Measurements from ENCODE around the gene OR4D2. TPM values are rescaled to one million over a fixed set of nuclear protein-coding genes. Genes with fewer than 3 reads are reported as not detected.

OR4D2 gene
- total RNA-seq, 2 experiments from 2014 or later, result not detected

DNA sequence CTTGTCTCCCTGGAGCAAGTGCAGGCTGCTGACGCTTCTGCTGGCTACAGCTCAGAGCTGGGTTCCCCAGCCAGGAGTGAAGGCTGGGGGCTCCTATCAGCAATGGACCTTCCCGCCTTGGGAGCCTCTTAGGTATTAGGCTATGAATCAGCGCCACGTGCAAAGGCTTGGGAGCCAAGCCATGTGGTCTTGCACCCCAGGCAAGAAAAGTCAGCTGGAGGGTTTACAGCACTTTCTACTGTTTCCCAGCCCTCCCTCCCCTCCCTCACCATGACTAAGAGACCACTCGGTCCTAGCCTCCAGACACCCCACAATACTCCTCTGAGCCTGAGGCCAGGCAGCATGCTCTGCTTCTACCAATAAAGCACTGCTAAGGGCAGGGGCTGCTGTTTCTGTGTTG lies 38.0 kb downstream of the OR4D2 start:
- no peak for DNase-seq

DNA sequence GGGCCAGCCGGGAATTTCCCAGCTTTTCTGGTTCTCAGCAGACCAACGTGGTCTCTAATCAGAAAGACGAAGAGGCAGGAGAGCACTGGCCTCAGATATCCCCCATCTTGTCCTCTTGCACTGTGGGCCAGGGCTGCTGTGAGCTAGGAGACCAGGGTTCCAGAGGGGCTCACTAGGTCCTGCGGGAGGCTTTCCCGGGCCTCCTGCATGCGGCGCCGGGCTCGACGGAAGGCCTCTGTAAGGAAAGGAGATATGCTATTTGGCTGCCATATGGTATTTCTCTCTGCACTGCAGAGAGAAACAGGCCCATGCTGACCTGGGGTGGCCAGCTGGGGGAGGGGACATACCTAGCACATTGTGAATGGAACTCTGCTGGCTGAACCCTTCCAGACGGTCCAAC lies 39.2 kb downstream of the OR4D2 start:
- Mint-ChIP-seq H3K27me3 (no peaks in the 10 kb centered on the region), H3K27ac (no peak overlapping the region), H3K4me3 (no peak overlapping the region), H3K9me3 (no peaks in the 10 kb centered on the region), H3K4me1 (peaks cover 8% of the 10 kb centered on the region), H3K36me3 (peaks cover 9% of the 10 kb centered on the region)
- no peak for ATAC-seq (ENCODE audit: low read depth)
- POLR2A ChIA-PET, result no interaction called here
- DNase-seq, result no peak

More for the DNA sequence above, 38.0 kb downstream of the OR4D2 start:
- Mint-ChIP-seq H3K4me3 (no peak overlapping the region), H3K27ac (no peak overlapping the region), H3K9me3 (no peaks in the 10 kb centered on the region), H3K36me3 (peaks cover 6% of the 10 kb centered on the region), H3K4me1 (peaks cover 2% of the 10 kb centered on the region), H3K27me3 (peaks cover 2% of the 10 kb centered on the region)
- no peak for ATAC-seq (ENCODE audit: low read depth)
- POLR2A ChIA-PET, result no interaction called here

DNA sequence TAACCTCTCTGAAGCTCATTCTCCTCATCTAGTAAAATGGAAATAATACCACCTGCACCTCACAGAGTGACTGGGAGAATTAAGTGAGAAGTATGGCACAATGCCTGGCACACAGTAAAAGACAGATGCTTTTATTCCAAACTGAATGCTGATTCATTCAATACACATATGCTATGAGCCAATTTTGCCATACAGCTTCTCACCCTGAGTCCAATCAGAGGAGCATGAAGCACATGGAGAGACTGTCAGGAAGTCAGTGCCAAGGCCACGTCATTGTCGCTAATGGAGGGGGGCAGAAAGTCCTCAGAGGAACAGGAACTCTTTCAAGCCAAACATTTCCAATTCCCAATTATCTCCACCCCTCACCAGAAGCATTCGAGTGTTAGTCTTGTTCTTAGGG lies 40.7 kb downstream of the OR4D2 start:
- no peaks in the 10 kb centered on the region for H3K27me3 Mint-ChIP-seq
- DNase-seq (no peak), ATAC-seq (ENCODE audit: low read depth) (no peak)
- H3K9me3 Mint-ChIP-seq, result no peaks in the 10 kb centered on the region
- no peak overlapping the region for H3K27ac Mint-ChIP-seq
- peaks cover 14% of the 10 kb centered on the region for H3K36me3 Mint-ChIP-seq
- POLR2A ChIA-PET, result no interaction called here
- H3K4me1 Mint-ChIP-seq, result peaks cover 10% of the 10 kb centered on the region
- H3K4me3 Mint-ChIP-seq, result no peak overlapping the region

DNA sequence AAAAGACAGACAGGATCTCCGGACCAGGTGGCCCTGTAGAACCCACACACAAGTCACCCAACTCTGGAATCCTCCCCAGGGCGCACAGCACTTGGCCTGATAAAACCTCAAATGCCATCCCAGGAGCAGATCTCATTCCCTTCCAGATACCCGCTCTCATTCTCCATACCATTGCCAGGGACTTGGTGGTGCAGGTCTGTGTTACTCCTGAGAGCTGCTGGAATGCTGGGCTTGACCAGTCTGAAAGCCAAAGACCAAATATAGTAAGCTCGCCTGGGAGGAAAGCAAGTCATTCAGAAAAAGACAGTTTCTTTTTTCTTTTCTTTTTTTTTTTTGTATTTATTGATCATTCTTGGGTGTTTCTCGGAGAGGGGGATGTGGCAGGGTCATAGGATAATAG lies 41.6 kb downstream of the OR4D2 start:
- Mint-ChIP-seq H3K27ac (no peak overlapping the region), H3K9me3 (no peaks in the 10 kb centered on the region), H3K36me3 (peaks cover 14% of the 10 kb centered on the region), H3K4me1 (peaks cover 10% of the 10 kb centered on the region), H3K27me3 (no peaks in the 10 kb centered on the region), H3K4me3 (no peak overlapping the region)
- POLR2A ChIA-PET, result no interaction called here
- no peak for DNase-seq
- ATAC-seq (ENCODE audit: low read depth), result no peak

DNA sequence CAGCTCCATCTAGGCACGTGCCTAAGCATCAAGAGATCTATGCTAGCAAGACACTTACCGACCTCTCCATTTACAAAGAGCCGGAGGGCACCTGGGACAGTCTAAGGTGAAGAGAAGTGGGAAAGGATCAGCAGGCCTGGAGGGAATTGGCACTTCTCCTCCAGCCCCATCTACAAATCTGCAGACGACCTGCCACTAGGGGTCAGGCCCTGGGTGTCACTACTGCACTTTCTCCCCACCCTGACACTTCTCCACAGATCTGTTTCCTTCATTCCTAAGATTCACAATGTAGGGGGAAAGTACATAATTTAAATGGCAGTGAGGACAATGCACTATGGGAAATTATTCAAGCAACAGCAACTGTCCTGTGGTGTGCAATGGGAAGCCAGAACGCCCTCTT lies 44.1 kb downstream of the OR4D2 start:
- H3K27ac Mint-ChIP-seq, result no peak overlapping the region
- H3K9me3 Mint-ChIP-seq, result no peaks in the 10 kb centered on the region
- ATAC-seq (ENCODE audit: low read depth) (no peak), DNase-seq (no peak)
- H3K4me3 Mint-ChIP-seq, result no peak overlapping the region
- peaks cover 14% of the 10 kb centered on the region for H3K36me3 Mint-ChIP-seq
- peaks cover 10% of the 10 kb centered on the region for H3K4me1 Mint-ChIP-seq
- no peaks in the 10 kb centered on the region for H3K27me3 Mint-ChIP-seq
- POLR2A ChIA-PET, result no interaction called here

DNA sequence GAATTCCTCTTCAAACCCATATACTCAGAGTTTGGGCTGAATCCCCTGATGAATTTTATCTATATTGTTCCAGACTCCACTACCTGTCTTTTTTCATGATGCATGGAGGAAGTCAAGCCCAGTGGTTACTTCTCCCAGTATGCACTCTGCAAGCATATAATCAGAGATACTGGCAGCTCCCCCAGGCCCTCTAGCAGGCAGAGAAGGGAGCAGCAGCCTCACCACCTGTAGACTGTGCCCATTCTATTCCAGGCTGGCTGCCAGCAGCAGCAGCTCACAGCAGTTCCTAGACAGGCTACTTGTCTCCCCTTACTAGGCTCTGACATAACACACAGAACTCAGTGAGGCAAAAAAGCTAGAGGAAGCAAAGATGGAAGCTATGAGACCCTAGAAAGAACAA lies 48.9 kb downstream of the OR4D2 start:
- H3K27me3 Mint-ChIP-seq, result no peaks in the 10 kb centered on the region
- DNase-seq (no peak), ATAC-seq (ENCODE audit: low read depth) (no peak)
- peaks cover 6% of the 10 kb centered on the region for H3K36me3 Mint-ChIP-seq
- no peaks in the 10 kb centered on the region for H3K9me3 Mint-ChIP-seq
- no peak overlapping the region for H3K4me3 Mint-ChIP-seq
- POLR2A ChIA-PET, result no interaction called here
- H3K4me1 Mint-ChIP-seq, result peaks cover 19% of the 10 kb centered on the region
- no peak overlapping the region for H3K27ac Mint-ChIP-seq

DNA sequence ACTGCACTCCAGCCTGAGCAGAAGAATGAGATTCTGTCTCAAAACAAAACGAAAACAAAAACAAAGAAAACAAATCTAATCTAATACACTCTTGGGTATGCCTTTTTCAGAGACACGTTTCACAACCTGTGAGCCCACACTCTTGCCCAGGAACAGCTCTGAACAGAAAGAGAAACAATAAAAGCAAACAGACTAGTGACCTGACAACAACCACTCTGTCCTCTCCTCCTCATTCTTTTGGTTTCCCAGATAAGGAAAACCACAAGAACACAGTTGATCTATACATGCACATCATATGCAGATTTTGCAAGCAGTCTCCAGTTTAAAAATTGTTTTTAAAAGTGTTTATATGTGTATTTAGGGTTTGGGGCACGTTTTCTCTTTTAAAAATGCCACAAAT lies 51.0 kb downstream of the OR4D2 start:
- POLR2A ChIA-PET, result interaction anchor here (1.0 to 1.6 kb wide), 3 partner anchors 8 to 221 kb away, joined by 3 to 4 read pairs (median 3); no protein-coding TSS in a partner anchor
- no peaks in the 10 kb centered on the region for H3K9me3 Mint-ChIP-seq
- ATAC-seq (ENCODE audit: low read depth), result no peak
- no peak overlapping the region for H3K27ac Mint-ChIP-seq
- peaks cover 2% of the 10 kb centered on the region for H3K27me3 Mint-ChIP-seq
- no peak for DNase-seq
- H3K4me1 Mint-ChIP-seq, result peaks cover 14% of the 10 kb centered on the region
- H3K4me3 Mint-ChIP-seq, result peak overlapping the region; percentile 39
- H3K36me3 Mint-ChIP-seq, result no peaks in the 10 kb centered on the region

DNA sequence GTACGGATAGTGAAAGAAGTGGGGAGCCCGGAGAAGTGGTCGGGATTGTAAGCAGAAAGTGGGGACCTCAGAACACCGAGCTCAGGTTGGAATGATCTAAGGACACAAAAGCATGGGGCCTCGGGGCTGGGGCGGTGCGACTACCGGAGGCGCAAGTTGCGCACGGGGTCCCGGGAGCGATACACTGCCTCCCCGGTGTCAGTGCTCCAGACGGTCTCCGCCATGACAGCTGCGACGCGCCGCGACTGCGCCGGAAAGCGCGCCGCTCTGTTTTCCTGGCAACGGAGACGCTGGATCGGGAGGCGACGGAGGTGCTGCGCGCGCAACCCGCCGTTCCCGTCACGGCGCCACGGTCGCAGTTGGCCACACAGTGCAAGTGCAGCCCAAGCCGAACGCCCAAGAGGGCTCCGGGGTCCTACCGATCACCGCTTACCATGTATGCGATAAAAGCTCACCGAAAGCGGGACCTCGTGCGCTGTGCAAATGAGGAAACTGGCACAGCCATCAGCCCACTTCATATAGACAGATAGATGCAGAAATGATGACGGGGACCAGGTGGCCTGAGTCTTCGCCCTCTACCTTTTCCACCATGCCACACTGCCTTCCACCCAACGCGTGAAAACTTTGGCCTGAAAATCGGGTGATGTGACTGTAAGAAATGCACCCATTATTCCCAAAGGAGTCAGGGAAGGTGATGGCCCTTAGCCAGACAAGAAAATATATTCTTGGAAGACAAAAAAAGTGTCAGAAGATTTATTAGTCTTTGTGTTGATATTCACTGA lies 52.4 kb downstream of the OR4D2 start, which contains the start of gene MKS1:
Gene MKS1 (minus strand): TSS at position 249 of the 782 bp plus-strand sequence. CDS start 25 bp downstream, at position 224.
- Mint-ChIP-seq H3K9me3 (no peaks in the 10 kb centered on the region), H3K27ac (peak within 1 kb of the TSS; percentile 86), H3K4me1 (peaks cover 16% of the 10 kb centered on the region), H3K4me3 (peak within 1 kb of the TSS; percentile 91), H3K27me3 (peaks cover 6% of the 10 kb centered on the region), H3K36me3 (no peaks in the 10 kb centered on the region)
- peak; percentile 100 for ATAC-seq (ENCODE audit: low read depth)
- POLR2A ChIA-PET, result interaction anchor here (0.7 to 1.8 kb wide), 11 partner anchors 9 to 413 kb away, joined by 3 to 10 read pairs (median 4); no protein-coding TSS in a partner anchor
- peak; percentile 96 for DNase-seq

DNA sequence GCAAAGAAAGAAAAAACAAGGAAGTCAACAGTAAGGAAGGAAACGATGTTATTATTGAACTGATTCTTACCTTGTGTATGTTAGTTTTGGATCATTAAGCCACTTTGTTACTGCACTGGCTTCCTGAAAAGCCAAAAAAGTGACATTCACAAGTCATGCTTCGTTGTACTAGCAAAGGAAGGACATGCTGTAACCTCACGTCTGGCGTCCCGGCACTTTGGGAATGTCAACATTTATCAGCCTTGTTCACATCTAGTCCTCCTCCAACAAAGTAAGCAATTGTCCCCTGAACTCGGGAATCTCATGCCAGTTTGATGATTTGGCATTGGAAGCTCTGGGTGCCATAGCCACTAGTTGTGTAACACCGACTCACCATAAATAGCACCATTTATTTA lies 53.0 kb downstream of the OR4D2 start:
- peak overlapping the region; percentile 86 for H3K27ac Mint-ChIP-seq
- no peaks in the 10 kb centered on the region for H3K9me3 Mint-ChIP-seq
- DNase-seq, result no peak
- peaks cover 20% of the 10 kb centered on the region for H3K4me1 Mint-ChIP-seq
- POLR2A ChIA-PET, result interaction anchor here (0.7 to 1.8 kb wide), 7 partner anchors 28 to 412 kb away, joined by 3 to 10 read pairs (median 4); partner anchors contain the start of gene SUPT4H1
- H3K4me3 Mint-ChIP-seq, result peak overlapping the region; percentile 91
- H3K36me3 Mint-ChIP-seq, result no peaks in the 10 kb centered on the region
- H3K27me3 Mint-ChIP-seq, result peaks cover 8% of the 10 kb centered on the region
- ATAC-seq (ENCODE audit: low read depth), result no peak

Other genes with a start within 250 kb of the OR4D2 start
- 1 to 10 TPM in 1 of 2 experiments, under 1 TPM in 1; 0.28 to 1.2 TPM for gene CUEDC1, start 211.6 kb upstream of the OR4D2 start, total RNA-seq
- gene VEZF1, start 178.7 kb upstream of the OR4D2 start, total RNA-seq, result 10 to 100 TPM; 54.0 to 57.8 TPM
- gene SRSF1, start 159.7 kb upstream of the OR4D2 start, total RNA-seq, result 100 to 1,000 TPM; 314 to 323 TPM
- gene DYNLL2, start 83.6 kb upstream of the OR4D2 start, total RNA-seq, result 10 to 100 TPM; 29.5 to 31.3 TPM
- under 1 TPM; 0.65 to 0.72 TPM for gene OR4D1, start 18.6 kb upstream of the OR4D2 start, total RNA-seq
- gene EPX, start 25.7 kb downstream of the OR4D2 start, total RNA-seq, result not detected
- 10 to 100 TPM; 23.0 to 26.5 TPM for gene MKS1, start 52.3 kb downstream of the OR4D2 start, total RNA-seq
- gene LPO, start 71.6 kb downstream of the OR4D2 start, total RNA-seq, result not detected
- gene MPO, start 114.0 kb downstream of the OR4D2 start, total RNA-seq, result not detected
- 10 to 100 TPM; 70.6 to 77.7 TPM for gene TSPOAP1, start 161.8 kb downstream of the OR4D2 start, total RNA-seq
- gene SUPT4H1, start 185.2 kb downstream of the OR4D2 start, total RNA-seq, result 10 to 100 TPM; 66.4 to 70.2 TPM

Measured in activated naive CD8-positive, alpha-beta T cell treated with anti-CD3 and anti-CD28 coated beads, Interleukin-2, amount 10 ng/mL, durations not matched to agents 7 days and 5 days (primary cell).